ENCODE data around the gene ZSWIM5. TPM values are rescaled to one million over a fixed set of nuclear protein-coding genes. Genes with fewer than 3 reads are reported as not detected.

Gene ZSWIM5
- total RNA-seq, 1 experiment from 2014 or later: not detected

GRCh38 chr1:45035631-45036301 lies 170.6 kb downstream of the ZSWIM5 start:
- DNase-seq (ENCODE audit: low read depth): no peak

- no peak for DNase-seq (ENCODE audit: low read depth)
Observed at GRCh38 chr1:45033356-45033755, 173.0 kb downstream of the ZSWIM5 start.

GRCh38 chr1:45032837-45033236 lies 173.6 kb downstream of the ZSWIM5 start:
- no peak for DNase-seq (ENCODE audit: low read depth)

GRCh38 chr1:45026446-45026845 lies 180.0 kb downstream of the ZSWIM5 start:
- DNase-seq (ENCODE audit: low read depth): no peak

- DNase-seq (ENCODE audit: low read depth): no peak
Observed at GRCh38 chr1:45023663-45024062, 182.7 kb downstream of the ZSWIM5 start.

- DNase-seq (ENCODE audit: low read depth): peak; percentile 57
Observed at GRCh38 chr1:45018599-45019230, 187.7 kb downstream of the ZSWIM5 start.

- DNase-seq (ENCODE audit: low read depth): no peak
Observed at GRCh38 chr1:45016767-45017166, 189.6 kb downstream of the ZSWIM5 start.

- no peak for DNase-seq (ENCODE audit: low read depth)
Observed at GRCh38 chr1:45016090-45016697, 190.2 kb downstream of the ZSWIM5 start.

- DNase-seq (ENCODE audit: low read depth): no peak
Observed at GRCh38 chr1:45015683-45016082, 190.7 kb downstream of the ZSWIM5 start.

- peak; percentile 77 for DNase-seq (ENCODE audit: low read depth)
Observed at GRCh38 chr1:45014321-45015028, 191.9 kb downstream of the ZSWIM5 start.

- DNase-seq (ENCODE audit: low read depth): no peak
Observed at GRCh38 chr1:45013551-45014209, 192.7 kb downstream of the ZSWIM5 start.

- DNase-seq (ENCODE audit: low read depth): peak; percentile 65
Observed at GRCh38 chr1:45012639-45013278, 193.6 kb downstream of the ZSWIM5 start.

GRCh38 chr1:45011837-45012638 lies 194.4 kb downstream of the ZSWIM5 start, which contains the start of gene UROD:
Gene UROD (plus strand): TSS chr1:45012254. CDS start chr1:45012266, 12 bp downstream.
- DNase-seq (ENCODE audit: low read depth): peak; percentile 95

- peak; percentile 75 for DNase-seq (ENCODE audit: low read depth)
Observed at GRCh38 chr1:45010855-45011811, 195.3 kb downstream of the ZSWIM5 start, which contains the start of gene HECTD3. Gene HECTD3 (minus strand): TSS chr1:45011324. CDS start chr1:45011257, 67 bp downstream.

GRCh38 chr1:45009956-45010854 lies 196.2 kb downstream of the ZSWIM5 start:
- DNase-seq (ENCODE audit: low read depth): no peak

GRCh38 chr1:45009296-45009865 lies 197.0 kb downstream of the ZSWIM5 start:
- DNase-seq (ENCODE audit: low read depth): no peak

- no peak for DNase-seq (ENCODE audit: low read depth)
Observed at GRCh38 chr1:45008516-45008915, 197.9 kb downstream of the ZSWIM5 start.

All from HT1080 (cell line).